Activated CD4-positive, alpha-beta memory T cell treated with anti-CD3 and anti-CD28 coated beads, Interleukin-2, amount 10 ng/mL, durations not matched to agents 7 days and 5 days (primary cell): ENCODE measurements around the gene JAKMIP1. TPM values are rescaled to one million over a fixed set of nuclear protein-coding genes. Genes with fewer than 3 reads are reported as not detected.

ENCODE experiments used
- CTCF ChIA-PET: fragments of 350-600 bp; sonication (Branson Sonifier 250); formaldehyde crosslinking; loops from one replicate; lab custom pipeline; 2021; ENCODE audit warnings: antibody characterized with exemption, inconsistent platforms; lab: Charles Lee
- POLR2A ChIA-PET: fragments of 350-600 bp; sonication (Branson Sonifier 250); formaldehyde crosslinking; loops from one replicate; lab custom pipeline; 2021; ENCODE audit warnings: antibody characterized with exemption; lab: Charles Lee
- DNase-seq: peaks from one replicate; pipeline ENCODE4 v3.0.0-alpha.2; 2020
- H3K27ac Mint-ChIP-seq: one replicate; pipeline ENCODE4 v1.8.0; 2021; ENCODE audit warnings: mild to moderate bottlenecking, mixed read lengths
- H3K27me3 Mint-ChIP-seq: one replicate; pipeline ENCODE4 v1.8.0; 2021; ENCODE audit warnings: mixed read lengths
- H3K36me3 Mint-ChIP-seq: one replicate; pipeline ENCODE4 v1.8.0; 2021; ENCODE audit warnings: low read depth, mixed read lengths
- H3K4me1 Mint-ChIP-seq: one replicate; pipeline ENCODE4 v1.8.0; 2021; ENCODE audit warnings: mixed read lengths
- H3K4me3 Mint-ChIP-seq: one replicate; pipeline ENCODE4 v1.8.0; 2021; ENCODE audit warnings: mild to moderate bottlenecking, mixed read lengths
- H3K9me3 Mint-ChIP-seq: one replicate; pipeline ENCODE4 v1.8.0; 2021; ENCODE audit warnings: mixed read lengths
- total RNA-seq, 2 experiments: library from RNA; stranded (reverse); gene quantifications; one replicate each; pipeline ENCODE4 v1.2.3, GENCODE V29; 2021

Gene JAKMIP1
- total RNA-seq, 2 experiments from 2014 or later = 43.8 to 44.4 TPM

- H3K27ac Mint-ChIP-seq = no peak overlapping the region
- no peaks in the 10 kb centered on the region for H3K9me3 Mint-ChIP-seq
- H3K4me1 Mint-ChIP-seq = no peaks in the 10 kb centered on the region
- no peak overlapping the region for H3K4me3 Mint-ChIP-seq
- CTCF ChIA-PET = interaction anchor here (1.2 kb wide), 1 partner anchor 33 kb away, joined by 3 read pairs; no protein-coding TSS in a partner anchor
- no peaks in the 10 kb centered on the region for H3K27me3 Mint-ChIP-seq
- POLR2A ChIA-PET = no interaction called here
- peaks cover 7% of the 10 kb centered on the region for H3K36me3 Mint-ChIP-seq
- DNase-seq = no peak
Measured at GRCh38 chr4:6033381-6033780, 167.0 kb downstream of the JAKMIP1 start.

- POLR2A ChIA-PET = no interaction called here
- DNase-seq = no peak
- CTCF ChIA-PET = interaction anchor here (1.2 to 1.5 kb wide), 2 partner anchors 32 to 299 kb away, joined by 3 to 4 read pairs; no protein-coding TSS in a partner anchor
- Mint-ChIP-seq H3K4me3 (no peak overlapping the region), H3K27me3 (no peaks in the 10 kb centered on the region), H3K4me1 (no peaks in the 10 kb centered on the region), H3K9me3 (no peaks in the 10 kb centered on the region), H3K36me3 (peaks cover 7% of the 10 kb centered on the region), H3K27ac (no peak overlapping the region)
Measured at GRCh38 chr4:6032249-6033244, 167.8 kb downstream of the JAKMIP1 start.

GRCh38 chr4:6031846-6032245 is 168.5 kb downstream of the JAKMIP1 start:
- Mint-ChIP-seq H3K27me3 (no peaks in the 10 kb centered on the region), H3K27ac (no peak overlapping the region), H3K4me3 (no peak overlapping the region), H3K9me3 (no peaks in the 10 kb centered on the region), H3K4me1 (no peaks in the 10 kb centered on the region), H3K36me3 (peaks cover 7% of the 10 kb centered on the region)
- ChIA-PET POLR2A (no interaction called here), CTCF (interaction anchor here (1.5 kb wide), 1 partner anchor 299 kb away, joined by 4 read pairs; no protein-coding TSS in a partner anchor)
- no peak for DNase-seq

- no peaks in the 10 kb centered on the region for H3K4me1 Mint-ChIP-seq
- no peak overlapping the region for H3K4me3 Mint-ChIP-seq
- H3K9me3 Mint-ChIP-seq = no peaks in the 10 kb centered on the region
- DNase-seq = no peak
- no peak overlapping the region for H3K27ac Mint-ChIP-seq
- H3K36me3 Mint-ChIP-seq = peaks cover 7% of the 10 kb centered on the region
- no peaks in the 10 kb centered on the region for H3K27me3 Mint-ChIP-seq
- POLR2A ChIA-PET = no interaction called here
- CTCF ChIA-PET = no interaction called here
Measured at GRCh38 chr4:6030679-6031078, 169.7 kb downstream of the JAKMIP1 start.

- CTCF ChIA-PET = no interaction called here
- Mint-ChIP-seq H3K36me3 (peaks cover 2% of the 10 kb centered on the region), H3K4me1 (no peaks in the 10 kb centered on the region), H3K27me3 (no peaks in the 10 kb centered on the region), H3K4me3 (no peak overlapping the region), H3K27ac (no peak overlapping the region), H3K9me3 (no peaks in the 10 kb centered on the region)
- POLR2A ChIA-PET = no interaction called here
- no peak for DNase-seq
Measured at GRCh38 chr4:6029254-6029653, 171.1 kb downstream of the JAKMIP1 start.

- H3K9me3 Mint-ChIP-seq = no peaks in the 10 kb centered on the region
- peaks cover 1% of the 10 kb centered on the region for H3K36me3 Mint-ChIP-seq
- H3K27ac Mint-ChIP-seq = no peak overlapping the region
- no peak overlapping the region for H3K4me3 Mint-ChIP-seq
- CTCF ChIA-PET = interaction anchor here (1.0 kb wide), 1 partner anchor 30 kb away, joined by 3 read pairs; no protein-coding TSS in a partner anchor
- no peak for DNase-seq
- H3K27me3 Mint-ChIP-seq = no peaks in the 10 kb centered on the region
- H3K4me1 Mint-ChIP-seq = no peaks in the 10 kb centered on the region
- POLR2A ChIA-PET = no interaction called here
Measured at GRCh38 chr4:6028168-6028567, 172.2 kb downstream of the JAKMIP1 start.

- CTCF ChIA-PET = interaction anchor here (1.0 kb wide), 1 partner anchor 29 kb away, joined by 3 read pairs; no protein-coding TSS in a partner anchor
- Mint-ChIP-seq H3K4me1 (no peaks in the 10 kb centered on the region), H3K4me3 (no peak overlapping the region), H3K36me3 (no peaks in the 10 kb centered on the region), H3K27me3 (no peaks in the 10 kb centered on the region), H3K9me3 (no peaks in the 10 kb centered on the region), H3K27ac (no peak overlapping the region)
- POLR2A ChIA-PET = no interaction called here
- no peak for DNase-seq
Measured at GRCh38 chr4:6027392-6027791, 173.0 kb downstream of the JAKMIP1 start.

- no peaks in the 10 kb centered on the region for H3K27me3 Mint-ChIP-seq
- no peak overlapping the region for H3K4me3 Mint-ChIP-seq
- no peaks in the 10 kb centered on the region for H3K9me3 Mint-ChIP-seq
- no peak overlapping the region for H3K27ac Mint-ChIP-seq
- H3K4me1 Mint-ChIP-seq = no peaks in the 10 kb centered on the region
- no peaks in the 10 kb centered on the region for H3K36me3 Mint-ChIP-seq
- DNase-seq = no peak
- CTCF ChIA-PET = interaction anchor here (1.4 kb wide), 1 partner anchor 26 kb away, joined by 4 read pairs; no protein-coding TSS in a partner anchor
- POLR2A ChIA-PET = no interaction called here
Measured at GRCh38 chr4:6024313-6024960, 175.9 kb downstream of the JAKMIP1 start.

- no peak for DNase-seq
- no peaks in the 10 kb centered on the region for H3K27me3 Mint-ChIP-seq
- no peak overlapping the region for H3K27ac Mint-ChIP-seq
- no peak overlapping the region for H3K4me3 Mint-ChIP-seq
- ChIA-PET CTCF (no interaction called here), POLR2A (no interaction called here)
- H3K36me3 Mint-ChIP-seq = no peaks in the 10 kb centered on the region
- H3K4me1 Mint-ChIP-seq = no peaks in the 10 kb centered on the region
- no peaks in the 10 kb centered on the region for H3K9me3 Mint-ChIP-seq
Measured at GRCh38 chr4:6023731-6024130, 176.6 kb downstream of the JAKMIP1 start.

- H3K4me1 Mint-ChIP-seq = no peaks in the 10 kb centered on the region
- ChIA-PET CTCF (no interaction called here), POLR2A (no interaction called here)
- no peak overlapping the region for H3K27ac Mint-ChIP-seq
- H3K4me3 Mint-ChIP-seq = no peak overlapping the region
- no peak for DNase-seq
- no peaks in the 10 kb centered on the region for H3K36me3 Mint-ChIP-seq
- no peaks in the 10 kb centered on the region for H3K9me3 Mint-ChIP-seq
- H3K27me3 Mint-ChIP-seq = no peaks in the 10 kb centered on the region
Measured at GRCh38 chr4:6022607-6023288, 177.6 kb downstream of the JAKMIP1 start.

- DNase-seq = no peak
- no peaks in the 10 kb centered on the region for H3K27me3 Mint-ChIP-seq
- H3K36me3 Mint-ChIP-seq = no peaks in the 10 kb centered on the region
- no peaks in the 10 kb centered on the region for H3K4me1 Mint-ChIP-seq
- POLR2A ChIA-PET = no interaction called here
- H3K4me3 Mint-ChIP-seq = no peak overlapping the region
- no peak overlapping the region for H3K27ac Mint-ChIP-seq
- no peaks in the 10 kb centered on the region for H3K9me3 Mint-ChIP-seq
- CTCF ChIA-PET = interaction anchor here (1.3 to 3.6 kb wide), 2 partner anchors 10 to 23 kb away, joined by 4 to 19 read pairs; no protein-coding TSS in a partner anchor
Measured at GRCh38 chr4:6021831-6022606, 178.3 kb downstream of the JAKMIP1 start.

GRCh38 chr4:6020613-6021012 is 179.7 kb downstream of the JAKMIP1 start:
- DNase-seq = no peak
- H3K4me3 Mint-ChIP-seq = no peak overlapping the region
- H3K9me3 Mint-ChIP-seq = no peaks in the 10 kb centered on the region
- no peaks in the 10 kb centered on the region for H3K4me1 Mint-ChIP-seq
- CTCF ChIA-PET = interaction anchor here (1.3 to 3.6 kb wide), 3 partner anchors 8 to 22 kb away, joined by 3 to 19 read pairs (median 4); no protein-coding TSS in a partner anchor
- no peak overlapping the region for H3K27ac Mint-ChIP-seq
- POLR2A ChIA-PET = interaction anchor here (0.8 kb wide), 1 partner anchor 23 kb away, joined by 3 read pairs; no protein-coding TSS in a partner anchor
- H3K36me3 Mint-ChIP-seq = no peaks in the 10 kb centered on the region
- no peaks in the 10 kb centered on the region for H3K27me3 Mint-ChIP-seq
